Smooth muscle cell (in vitro differentiated cells): Measurements from ENCODE around the gene BBS9. TPM values are rescaled to one million over a fixed set of nuclear protein-coding genes. Genes with fewer than 3 reads are reported as not detected.

ENCODE experiments used
- DNase-seq: peaks from one replicate; lab custom pipeline; 2025; ENCODE audit not compliant: unreplicated experiment; lab: John Stamatoyannopoulos, UW
- H2AFZ ChIP-seq: fragments of 200-600 bp; sonication (generic); 2 replicates; pipeline ENCODE4 v1.6.0; 2016; ENCODE audit warnings: antibody characterized with exemption, low read depth, mild to moderate bottlenecking
- H3F3A ChIP-seq: fragments of 200-600 bp; sonication (generic); 2 replicates; pipeline ENCODE4 v1.6.0; 2017; ENCODE audit warnings: antibody characterized with exemption, low read depth
- H3K27ac ChIP-seq: fragments of 200-600 bp; sonication (generic); 2 replicates; pipeline ENCODE4 v1.5.1; 2016; ENCODE audit warnings: low read depth, mild to moderate bottlenecking
- H3K27me3 ChIP-seq: fragments of 200-600 bp; sonication (generic); 2 replicates; pipeline ENCODE4 v1.6.1; 2016; ENCODE audit warnings: low read depth, mild to moderate bottlenecking
- H3K36me3 ChIP-seq: fragments of 200-600 bp; sonication (generic); 2 replicates; pipeline ENCODE4 v1.5.1; 2016; ENCODE audit warnings: low read depth
- H3K4me1 ChIP-seq: fragments of 200-600 bp; sonication (generic); 2 replicates; pipeline ENCODE4 v1.5.1; 2016; ENCODE audit warnings: low read depth
- H3K4me2 ChIP-seq: fragments of 200-600 bp; sonication (generic); 2 replicates; pipeline ENCODE4 v1.6.0; 2016; ENCODE audit warnings: mild to moderate bottlenecking
- H3K4me3 ChIP-seq: fragments of 200-600 bp; sonication (generic); 2 replicates; pipeline ENCODE4 v1.5.1; 2016; ENCODE audit warnings: mild to moderate bottlenecking
- H3K79me2 ChIP-seq: fragments of 200-600 bp; sonication (generic); 2 replicates; pipeline ENCODE4 v1.6.0; 2016; ENCODE audit warnings: low read depth, mild to moderate bottlenecking
- H3K9ac ChIP-seq: fragments of 200-600 bp; sonication (generic); 2 replicates; pipeline ENCODE4 v1.6.0; 2016; ENCODE audit warnings: low read depth
- H3K9me3 ChIP-seq: fragments of 200-600 bp; sonication (generic); replicated peaks from 2 replicates; pipeline ENCODE4 v1.5.1; 2016; ENCODE audit warnings: low read depth
- H4K20me1 ChIP-seq: fragments of 200-600 bp; sonication (generic); 2 replicates; pipeline ENCODE4 v1.6.0; 2016; ENCODE audit warnings: low read depth
- CTCF ChIP-seq: fragments of 200-600 bp; sonication (generic); IDR thresholded peaks from 2 replicates; pipeline ENCODE4 v1.5.1; 2017; ENCODE audit warnings: borderline replicate concordance, mild to moderate bottlenecking, antibody characterized with exemption; ENCODE audit not compliant: insufficient read depth, poor library complexity, severe bottlenecking
- WGBS: methylation state at CpG from one replicate; pipeline ENCODE4 v1.1.7; 2016; ENCODE audit warnings: low lambda C conversion rate; 5-methylcytosine and 5-hydroxymethylcytosine counted together
- polyA plus RNA-seq: library from polyadenylated mRNA; unstranded; fragments of >200 nt; fragmentation: Nextera tagmentation; extraction: Ambion mirVana; gene quantifications from 2 replicates; pipeline ENCODE4 v1.2.1, GENCODE V29; 2016
- total RNA-seq: library from RNA; depleted of rRNA; stranded (reverse); fragments of >200 nt; gene quantifications from 2 replicates; pipeline ENCODE4 v1.2.3, GENCODE V29; 2014

Gene BBS9
- total and polyA plus RNA-seq, 2 experiments from 2014 or later = 12.8 to 19.6 TPM

- Histone ChIP-seq H3F3A (no peaks in the 10 kb centered on the region), H3K9ac (no peak overlapping the region), H3K4me2 (no peak overlapping the region), H3K36me3 (no peaks in the 10 kb centered on the region), H3K27ac (no peak overlapping the region), H3K4me3 (no peak overlapping the region), H4K20me1 (no peaks in the 10 kb centered on the region), H3K79me2 (no peaks in the 10 kb centered on the region), H3K27me3 (no peaks in the 10 kb centered on the region), H2AFZ (no peak overlapping the region), H3K4me1 (no peaks in the 10 kb centered on the region), H3K9me3 (no peaks in the 10 kb centered on the region)
- DNase-seq = no peak
- no peak for TF ChIP-seq CTCF
Observed at GRCh38 chr7:33556472-33556871, 427.1 kb downstream of the BBS9 start.

DNA sequence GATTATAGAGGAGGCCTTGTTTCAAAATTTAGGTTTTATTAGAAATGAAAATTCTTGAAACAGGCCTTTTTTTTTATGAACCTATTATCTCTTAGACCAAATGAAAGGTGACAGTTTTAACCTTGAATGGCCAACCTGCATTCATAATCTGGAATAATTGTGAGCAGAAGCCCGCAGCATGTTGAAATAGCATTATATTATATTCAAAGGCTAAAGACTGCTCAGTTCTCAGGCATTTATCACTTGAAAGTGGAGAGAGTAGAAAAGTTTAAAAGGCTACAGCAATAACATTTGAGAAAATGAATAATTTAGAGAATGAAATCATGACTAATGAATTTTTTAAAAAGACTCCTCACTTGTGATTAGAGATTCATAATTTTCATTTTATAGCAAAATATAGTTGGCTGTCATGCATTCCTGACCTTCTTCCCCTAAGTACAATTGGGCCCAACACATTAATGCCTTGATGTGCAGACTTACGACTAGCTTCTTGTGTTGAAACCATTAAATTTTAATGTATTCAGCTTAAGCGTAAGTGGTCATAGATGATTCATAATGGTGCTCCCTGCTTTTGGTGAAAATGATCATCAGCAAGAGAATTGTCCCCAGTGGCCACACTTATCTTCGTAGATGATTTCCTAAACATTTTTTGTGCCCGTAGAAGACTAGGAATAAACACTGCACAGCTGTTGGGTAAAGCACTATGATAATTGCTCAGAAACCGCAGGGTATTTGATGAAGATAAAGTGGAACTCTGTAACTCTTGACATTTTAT, 429.4 kb downstream of the BBS9 start:
- Histone ChIP-seq H2AFZ (no peak overlapping the region), H4K20me1 (no peaks in the 10 kb centered on the region), H3K79me2 (no peaks in the 10 kb centered on the region), H3K36me3 (no peaks in the 10 kb centered on the region), H3K27ac (no peak overlapping the region), H3K27me3 (no peaks in the 10 kb centered on the region), H3K9me3 (no peaks in the 10 kb centered on the region), H3K9ac (no peak overlapping the region), H3F3A (no peaks in the 10 kb centered on the region), H3K4me1 (no peaks in the 10 kb centered on the region), H3K4me2 (no peak overlapping the region), H3K4me3 (no peak overlapping the region)
- TF ChIP-seq CTCF = no peak
- DNase-seq = no peak
- WGBS = 86% methylated on average over 6 of the region's 6 CpGs

DNA sequence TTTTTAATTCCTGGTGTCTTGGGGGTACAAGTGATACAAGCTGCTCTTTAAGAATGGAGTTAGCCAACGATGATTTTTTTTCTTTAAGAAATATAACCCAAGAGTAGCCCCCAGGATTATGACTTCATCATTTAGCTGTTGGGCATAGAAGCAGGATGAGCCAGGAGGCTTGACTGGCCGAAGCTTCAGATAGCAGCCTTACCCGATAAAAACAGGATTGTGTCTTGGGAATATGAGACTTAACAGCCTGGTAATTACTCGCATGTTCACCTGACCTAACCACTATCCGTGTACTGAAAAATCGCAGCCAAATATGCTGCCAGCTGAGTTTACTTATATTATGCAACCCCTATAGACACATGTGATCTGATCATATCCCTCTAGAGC, 430.0 kb downstream of the BBS9 start:
- H3K4me1 ChIP-seq = no peaks in the 10 kb centered on the region
- no peaks in the 10 kb centered on the region for H3K9me3 ChIP-seq
- WGBS = 74% methylated on average over 6 of the region's 6 CpGs

More for the DNA sequence above, 430.0 kb downstream of the BBS9 start:
- DNase-seq = no peak
- Histone ChIP-seq H3K27ac (no peak overlapping the region), H3K27me3 (no peaks in the 10 kb centered on the region), H3K4me3 (no peak overlapping the region), H3K79me2 (no peaks in the 10 kb centered on the region), H3K4me2 (no peak overlapping the region), H4K20me1 (no peaks in the 10 kb centered on the region), H2AFZ (no peak overlapping the region), H3K36me3 (no peaks in the 10 kb centered on the region), H3F3A (no peaks in the 10 kb centered on the region), H3K9ac (no peak overlapping the region)
- no peak for TF ChIP-seq CTCF
